NCI-H748 treated with DMSO at 0.1 percent for 48 hours (cell line): ENCODE results near the gene TIMM13.
"Not testable (repeated sequence)": the region's sequence is repeated elsewhere in the genome, so short reads cannot be mapped to it uniquely, and the experiment has no call there.

Experiments
- DNase-seq: peaks from one replicate; lab custom pipeline; 2025; lab: John Stamatoyannopoulos, UW

The TIMM13 gene

DNA sequence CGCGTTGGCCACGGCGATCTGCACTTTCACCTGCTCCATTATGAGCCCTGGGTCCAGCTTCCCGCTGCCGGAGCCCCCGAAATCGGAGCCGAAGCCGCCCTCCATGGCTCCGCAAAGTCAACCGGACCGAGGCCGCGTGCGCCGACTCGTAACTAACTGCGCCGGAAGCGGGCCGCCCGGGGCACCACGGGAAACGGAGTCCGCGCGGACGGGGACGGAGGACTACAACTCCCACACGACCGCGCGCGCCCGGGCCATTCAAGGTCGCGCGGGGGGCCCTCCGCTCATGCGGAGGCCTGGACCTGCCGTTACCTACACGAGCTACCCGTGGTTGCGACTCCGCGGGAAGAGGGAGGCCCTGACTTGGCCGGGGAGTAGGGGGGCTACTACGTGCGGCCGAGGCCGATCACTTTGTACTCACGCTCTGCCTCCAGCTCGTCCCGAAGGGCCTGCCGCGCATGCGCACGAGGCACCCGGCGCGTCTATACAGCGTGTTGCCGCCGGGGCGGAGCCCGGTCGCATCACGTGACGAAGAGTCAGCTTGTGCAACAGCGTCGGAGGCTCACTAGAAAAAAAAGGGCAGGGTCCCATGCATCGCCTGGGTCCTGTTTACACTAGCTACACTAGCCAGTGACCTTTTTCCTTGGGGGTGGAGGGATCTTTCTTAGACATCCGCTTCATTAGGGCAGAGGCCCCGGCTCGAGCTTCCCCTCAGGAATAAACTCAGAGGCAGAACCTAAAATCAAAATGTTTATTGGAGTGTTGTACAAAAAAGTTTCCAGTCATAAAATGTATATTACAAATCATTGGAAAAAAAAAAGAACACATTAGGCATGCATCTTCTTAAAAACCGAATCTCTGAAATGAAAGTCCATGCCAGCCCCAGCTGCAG lies at the start of gene TIMM13:
TIMM13 (minus strand) TSS at position 158 of the 892 bp plus-strand sequence; CDS start at position 105, 53 bp downstream.
- DNase-seq = peak; percentile 82

DNA sequence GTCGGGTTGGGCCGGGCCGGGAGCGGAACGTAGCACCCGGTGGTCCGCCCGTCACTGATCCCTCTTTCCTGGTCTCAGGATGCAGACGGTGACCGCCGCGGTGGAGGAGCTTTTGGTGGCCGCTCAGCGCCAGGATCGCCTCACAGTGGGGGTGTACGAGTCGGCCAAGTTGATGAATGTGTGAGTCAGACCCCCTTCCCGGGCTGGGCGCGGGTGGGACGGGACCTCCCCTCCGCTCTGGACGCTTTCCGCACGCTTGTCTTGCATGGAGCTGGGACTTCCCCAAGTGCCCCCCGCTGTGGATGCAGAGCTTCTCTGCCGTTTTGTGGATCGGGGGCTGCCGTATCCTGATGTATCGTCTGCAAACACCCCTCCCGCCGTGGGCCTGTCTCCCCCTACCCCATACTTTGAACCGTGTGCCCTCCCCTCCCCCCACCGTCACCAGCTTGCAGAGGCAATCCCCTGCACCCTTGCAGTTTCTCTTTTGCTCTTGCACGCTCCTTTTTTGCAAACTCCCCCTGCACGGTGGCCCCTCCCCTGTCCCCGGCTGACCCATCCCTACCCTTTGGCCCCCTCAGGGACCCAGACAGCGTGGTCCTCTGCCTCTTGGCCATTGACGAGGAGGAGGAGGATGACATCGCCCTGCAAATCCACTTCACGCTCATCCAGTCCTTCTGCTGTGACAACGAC lies 49.2 kb upstream of the TIMM13 start:
- peak; percentile 6 for DNase-seq

DNA sequence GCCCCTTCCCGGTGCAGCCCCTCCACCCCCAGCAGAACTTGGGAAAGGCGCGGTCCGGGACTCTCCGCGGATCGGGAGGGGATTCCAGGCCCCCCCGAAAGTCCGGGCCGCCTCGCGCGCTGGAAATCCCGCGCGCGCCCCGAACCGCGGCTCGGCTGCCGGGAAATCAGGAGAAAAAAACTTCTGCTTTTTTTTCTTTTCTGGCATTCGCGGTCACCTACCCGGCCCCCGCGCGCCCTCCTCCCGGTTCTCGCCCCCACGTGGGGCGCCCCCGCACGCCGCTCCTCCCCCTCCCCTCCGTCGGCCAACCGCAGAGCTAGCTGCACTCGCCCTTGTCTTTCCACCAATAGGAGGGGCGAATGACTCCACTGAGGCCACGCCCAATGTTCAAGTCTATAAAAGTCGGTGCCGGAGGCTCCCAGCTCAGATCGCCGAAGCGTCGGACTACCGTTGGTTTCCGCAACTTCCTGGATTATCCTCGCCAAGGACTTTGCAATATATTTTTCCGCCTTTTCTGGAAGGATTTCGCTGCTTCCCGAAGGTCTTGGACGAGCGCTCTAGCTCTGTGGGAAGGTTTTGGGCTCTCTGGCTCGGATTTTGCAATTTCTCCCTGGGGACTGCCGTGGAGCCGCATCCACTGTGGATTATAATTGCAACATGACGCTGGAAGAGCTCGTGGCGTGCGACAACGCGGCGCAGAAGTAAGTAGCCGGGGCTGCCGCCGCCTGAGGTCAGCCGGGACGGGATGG lies 48.5 kb upstream of the TIMM13 start, which contains the start of gene GADD45B:
GADD45B (plus strand) TSS at position 426 of the 749 bp plus-strand sequence; CDS start at position 658, 232 bp downstream.
- peak; percentile 82 for DNase-seq

DNA sequence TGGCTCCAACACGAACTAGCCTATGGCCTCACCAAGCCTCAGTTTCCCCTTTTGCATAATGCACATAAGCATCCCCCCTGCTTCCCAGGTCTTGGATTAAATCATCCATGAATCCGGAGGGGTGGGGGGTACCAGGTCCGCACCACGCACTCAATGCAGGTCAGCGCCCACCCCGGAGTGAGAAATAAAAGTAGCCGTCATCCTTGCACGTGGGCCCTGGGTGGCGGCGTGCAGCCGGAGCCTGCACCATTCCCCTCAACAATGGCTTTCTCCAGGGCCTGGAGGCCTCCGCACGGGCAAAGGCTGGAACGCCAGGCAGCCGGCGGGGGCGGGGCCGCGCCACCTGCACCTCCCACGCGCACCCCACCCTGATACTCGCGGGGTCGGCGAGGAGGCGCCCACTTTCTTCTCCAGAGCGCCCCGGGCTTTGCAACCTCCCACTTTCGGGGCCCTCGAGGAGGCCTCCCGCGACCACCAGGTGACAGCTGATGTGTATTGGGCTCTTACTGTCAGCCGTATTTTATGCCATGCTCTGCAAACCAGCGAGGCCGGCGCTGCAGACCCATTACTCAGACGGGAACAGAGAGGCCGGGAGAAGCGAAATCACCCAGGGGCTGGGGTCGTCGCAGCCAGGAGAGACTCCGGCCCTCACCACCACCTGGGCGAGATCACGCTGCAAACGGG lies 47.8 kb upstream of the TIMM13 start:
- DNase-seq = peak; percentile 47

DNA sequence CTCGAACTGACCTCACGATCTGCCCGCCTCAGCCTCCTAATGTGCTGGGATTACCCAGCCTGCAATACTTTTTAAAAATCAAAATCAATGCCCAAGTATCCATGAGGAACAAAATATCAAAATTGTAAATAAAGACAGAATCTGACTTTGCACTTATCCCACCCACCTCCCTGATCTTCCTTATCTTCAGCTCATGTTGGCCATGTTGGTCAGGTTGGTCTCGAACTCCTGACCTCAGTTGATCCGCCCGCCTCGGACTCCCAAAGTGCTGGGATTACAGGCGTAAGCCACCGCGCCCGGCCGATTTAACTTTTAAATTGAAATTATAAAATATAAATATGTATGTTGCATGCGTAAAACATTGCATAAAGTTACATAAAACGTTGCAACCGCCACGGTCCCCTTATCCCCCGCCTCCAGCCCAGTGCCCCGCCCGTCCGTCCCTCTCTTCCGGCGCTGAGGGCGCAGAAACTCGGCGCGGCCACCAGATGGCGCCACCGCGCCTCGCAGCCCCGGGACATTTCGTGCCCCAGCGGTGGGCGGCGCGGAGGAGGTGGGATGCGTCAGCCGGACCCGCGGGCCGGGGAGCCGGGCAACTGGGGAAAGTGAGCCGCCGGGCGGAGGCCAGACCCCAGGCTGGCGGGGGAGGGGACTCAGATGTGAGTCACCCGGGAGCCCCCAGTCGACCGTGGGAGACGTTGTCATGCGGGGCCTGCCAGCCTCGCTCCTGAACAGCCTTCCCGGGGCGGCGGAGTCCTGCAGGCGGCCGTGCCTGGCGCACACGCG lies 47.0 kb upstream of the TIMM13 start:
- peak; percentile 51 for DNase-seq

DNA sequence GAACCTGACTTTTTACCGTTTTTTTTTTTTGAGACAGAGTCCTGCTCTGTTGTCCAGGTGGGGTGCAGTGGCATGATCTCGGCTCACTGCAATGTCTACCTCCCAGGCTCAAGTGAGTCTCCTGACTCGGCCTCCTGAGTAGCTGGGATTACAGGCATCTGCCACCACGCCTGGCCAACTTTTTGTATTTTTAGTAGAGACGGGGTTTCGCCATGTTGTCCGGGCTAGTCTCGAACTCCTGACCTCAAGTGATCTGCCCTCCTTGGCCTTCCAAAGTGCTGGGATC lies 42.5 kb upstream of the TIMM13 start:
- not testable (repeated sequence) for DNase-seq

DNA sequence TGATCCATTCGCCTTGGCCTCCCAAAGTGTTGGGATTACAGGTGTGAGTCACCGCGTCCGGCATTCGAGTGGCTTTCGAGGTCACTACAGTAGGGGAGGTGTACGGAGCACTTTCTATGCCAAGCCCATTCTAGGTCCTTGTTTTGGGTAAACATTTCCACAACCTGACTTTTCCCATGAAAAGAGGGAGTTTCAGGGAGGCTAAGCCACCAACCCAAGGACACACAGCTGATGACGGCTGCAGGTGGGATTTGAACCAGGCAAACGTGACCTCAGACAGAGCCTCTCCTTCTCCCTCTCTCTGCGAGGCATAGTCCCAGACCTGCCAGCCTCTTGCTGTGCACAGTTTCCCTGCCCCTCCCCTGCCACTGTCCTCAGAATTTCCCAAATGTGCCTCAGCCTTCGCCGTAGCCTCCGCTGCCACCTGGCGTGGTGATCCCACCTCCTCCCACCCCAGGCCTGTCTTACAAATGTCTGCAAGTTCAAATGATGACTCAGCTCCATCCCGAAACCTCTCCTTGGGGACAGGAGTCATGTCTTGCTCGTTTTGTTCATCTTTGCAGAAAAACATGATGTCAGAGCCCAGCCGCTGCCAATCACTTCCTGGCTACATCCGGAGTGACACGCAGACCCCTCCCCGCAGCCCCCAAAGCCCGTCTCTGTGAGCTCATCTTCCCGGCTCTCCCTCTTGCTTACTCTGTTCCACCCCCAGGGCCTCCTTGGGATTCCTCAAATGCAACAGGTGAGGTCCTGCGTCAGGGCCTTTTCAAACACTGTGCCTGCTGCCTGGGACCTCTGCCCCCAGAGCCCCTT lies 41.9 kb upstream of the TIMM13 start:
- DNase-seq = no peak

DNA sequence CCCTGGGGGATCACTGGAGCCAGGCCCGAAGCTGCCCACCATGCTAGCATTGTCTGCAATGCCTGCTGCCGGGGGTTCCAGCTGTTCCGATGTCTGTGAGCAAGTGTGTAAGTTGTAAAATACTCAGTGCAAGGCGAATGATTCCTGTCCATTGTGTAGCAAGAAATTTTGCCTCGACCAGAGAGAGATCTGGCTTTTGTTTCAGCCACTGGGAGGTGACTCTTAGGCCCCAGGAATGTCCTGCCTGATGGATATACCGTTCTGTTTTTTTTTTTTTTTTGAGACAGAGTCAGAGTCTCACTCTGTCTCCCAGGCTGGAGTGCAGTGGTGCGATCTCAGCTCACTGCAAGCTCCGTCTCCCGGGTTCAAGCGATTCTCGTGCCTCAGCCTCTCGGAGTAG lies 41.2 kb upstream of the TIMM13 start:
- no peak for DNase-seq

DNA sequence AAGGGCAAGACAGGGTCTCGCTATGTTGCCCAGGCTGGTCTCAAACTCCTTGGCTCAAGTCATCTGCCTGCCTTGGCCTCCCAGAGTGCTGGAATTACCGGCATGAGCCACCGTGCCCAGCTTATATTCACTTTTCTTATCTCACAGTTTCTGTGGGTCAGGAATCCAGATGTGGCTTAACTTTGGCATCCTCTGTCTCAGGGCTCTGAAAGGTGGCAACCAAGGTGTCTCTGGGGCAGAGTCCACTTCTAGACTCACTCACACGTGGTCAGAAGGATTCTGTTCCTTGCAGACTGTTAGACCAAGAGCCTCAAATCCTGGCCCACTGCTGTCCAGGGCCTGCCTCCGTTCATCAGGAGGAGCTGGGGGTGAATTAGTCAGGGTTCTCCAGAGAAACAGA lies 37.0 kb upstream of the TIMM13 start:
- DNase-seq = no peak

DNA sequence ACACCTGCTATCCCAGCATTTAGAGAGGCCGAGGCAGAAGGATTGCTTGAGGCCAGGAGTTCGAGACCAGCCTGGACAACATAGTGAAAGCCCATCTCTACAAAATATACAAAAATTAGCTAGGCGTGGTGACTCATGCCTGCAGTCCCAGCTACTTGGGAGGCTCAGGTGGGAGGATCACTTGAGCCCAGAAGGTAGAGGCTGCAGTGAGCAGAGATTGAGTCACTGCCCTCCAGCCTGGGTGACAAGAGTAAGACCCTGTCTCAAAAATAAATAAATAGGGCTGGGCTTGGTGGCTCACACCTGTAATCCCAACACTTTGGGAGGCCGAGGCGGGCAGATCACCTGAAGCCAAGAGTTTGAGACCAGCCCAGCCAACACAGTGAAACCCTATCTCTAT lies 36.3 kb upstream of the TIMM13 start:
- DNase-seq = not testable (repeated sequence)

DNA sequence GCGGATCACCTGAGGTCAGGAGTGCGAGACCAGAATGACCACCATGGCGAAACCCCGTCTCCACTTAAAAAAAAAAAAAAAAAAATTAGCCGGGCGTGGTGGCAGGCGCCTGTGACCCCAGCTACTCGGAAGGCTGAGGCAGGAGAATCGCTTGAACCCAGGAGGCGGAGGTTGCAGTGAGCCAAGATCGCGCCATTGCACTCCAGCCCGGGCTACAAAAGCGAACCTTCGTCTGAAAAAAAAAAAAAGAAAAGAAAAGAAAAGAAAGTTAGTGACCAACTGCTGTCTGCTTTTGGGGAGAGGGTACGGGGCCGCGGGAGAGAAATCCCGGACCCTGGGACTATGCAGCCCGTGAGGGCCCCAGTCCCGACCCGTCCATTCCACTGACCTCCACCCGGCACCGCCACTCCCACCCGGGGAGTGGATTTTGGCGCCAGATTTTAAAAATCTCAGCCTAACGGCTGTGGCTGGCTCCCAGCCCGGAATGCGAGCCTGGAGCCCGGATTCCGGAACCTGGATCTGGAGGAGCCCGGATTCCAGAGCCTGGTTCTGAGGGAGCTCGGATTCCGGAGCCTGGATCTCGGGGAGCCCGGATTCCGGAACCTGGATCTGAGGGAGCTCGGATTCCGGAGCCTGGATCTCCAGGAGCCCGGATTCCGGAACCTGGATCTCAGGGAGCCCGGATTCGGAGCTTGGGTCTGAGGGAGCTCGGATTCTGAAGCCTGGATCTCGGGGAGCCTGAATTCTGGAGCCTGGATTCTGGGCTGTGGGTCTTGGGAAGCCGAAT lies 35.4 kb upstream of the TIMM13 start:
- DNase-seq = no peak

DNA sequence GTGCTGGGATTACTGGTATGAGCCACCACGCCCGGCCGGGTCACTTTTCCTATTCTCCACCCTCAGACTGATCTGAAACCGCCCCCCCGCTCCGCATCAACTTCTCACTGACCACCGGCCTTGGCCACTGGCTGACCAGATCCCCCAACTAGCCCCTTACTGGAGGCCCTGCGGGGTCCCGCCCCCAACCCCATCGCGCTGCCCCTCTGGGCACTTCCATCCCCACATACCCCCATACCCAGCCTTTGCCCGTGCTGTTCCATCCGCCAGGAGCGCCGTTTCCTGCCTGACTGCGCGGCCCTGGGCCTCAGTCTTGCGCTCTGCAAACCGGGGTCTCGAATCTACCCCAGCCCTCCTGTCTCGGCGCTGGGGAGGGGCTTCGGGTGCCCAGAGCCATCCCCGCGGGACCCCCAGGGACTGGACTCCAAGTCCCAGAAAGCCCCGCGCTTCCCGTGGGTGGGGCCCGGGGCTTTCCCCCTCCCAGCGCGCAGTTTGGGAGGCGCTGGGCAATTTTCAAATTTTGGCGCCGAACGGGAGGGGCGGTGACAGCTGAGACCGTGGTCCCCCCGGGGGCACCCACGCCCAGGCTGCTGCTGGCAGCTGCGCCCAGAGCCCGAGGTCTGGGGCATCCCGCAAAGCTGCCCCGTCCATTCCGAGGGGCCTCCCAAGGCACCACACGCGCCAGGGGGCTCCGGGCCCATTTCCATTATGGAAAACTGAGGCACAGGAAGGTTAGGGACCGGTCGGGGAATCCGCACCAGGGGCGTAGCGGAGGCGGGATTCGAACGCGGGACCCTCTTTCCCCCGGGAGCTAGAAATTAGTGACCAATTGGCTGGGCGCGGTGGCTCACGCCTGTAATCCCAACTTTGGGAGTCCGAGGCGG lies 34.6 kb upstream of the TIMM13 start:
- DNase-seq = no peak

DNA sequence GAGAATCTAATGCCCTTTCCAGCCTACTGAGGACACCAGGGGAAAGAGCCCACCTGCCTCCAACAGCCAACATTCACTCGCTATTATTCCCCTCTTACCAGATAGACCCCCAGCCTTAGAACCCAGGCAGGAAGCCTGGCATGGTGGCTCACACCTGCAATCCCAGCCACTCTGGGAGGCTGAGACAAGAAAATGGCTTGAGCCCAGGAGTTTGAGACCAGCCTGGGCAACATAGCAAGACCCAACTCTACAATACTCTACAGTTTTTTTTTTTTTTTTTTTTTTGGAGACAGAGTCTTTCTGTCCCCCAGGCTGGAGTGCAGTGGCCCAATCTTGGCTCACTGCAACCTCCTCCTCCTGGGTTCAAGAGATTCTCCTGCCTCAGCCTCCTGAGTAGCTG lies 32.9 kb upstream of the TIMM13 start:
- DNase-seq = no peak

DNA sequence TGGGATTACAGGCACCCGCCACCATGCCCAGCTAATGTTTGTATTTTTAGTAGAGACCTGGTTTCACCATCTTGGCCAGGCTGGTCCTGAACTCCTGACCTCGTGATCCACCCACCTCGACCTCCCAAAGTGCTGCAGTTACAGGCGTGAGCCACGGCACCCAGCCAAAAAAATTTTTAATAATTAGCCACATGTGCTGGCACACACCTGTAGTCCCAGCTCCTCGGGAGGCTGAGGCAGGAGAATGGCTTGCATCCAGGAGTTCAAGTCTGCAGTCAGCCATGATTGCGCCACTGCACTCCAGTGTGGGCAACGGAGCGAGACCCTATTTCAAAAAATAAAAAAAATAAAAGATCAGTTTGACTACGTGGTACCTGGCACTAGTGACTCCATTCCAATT lies 31.4 kb upstream of the TIMM13 start:
- not testable (repeated sequence) for DNase-seq

DNA sequence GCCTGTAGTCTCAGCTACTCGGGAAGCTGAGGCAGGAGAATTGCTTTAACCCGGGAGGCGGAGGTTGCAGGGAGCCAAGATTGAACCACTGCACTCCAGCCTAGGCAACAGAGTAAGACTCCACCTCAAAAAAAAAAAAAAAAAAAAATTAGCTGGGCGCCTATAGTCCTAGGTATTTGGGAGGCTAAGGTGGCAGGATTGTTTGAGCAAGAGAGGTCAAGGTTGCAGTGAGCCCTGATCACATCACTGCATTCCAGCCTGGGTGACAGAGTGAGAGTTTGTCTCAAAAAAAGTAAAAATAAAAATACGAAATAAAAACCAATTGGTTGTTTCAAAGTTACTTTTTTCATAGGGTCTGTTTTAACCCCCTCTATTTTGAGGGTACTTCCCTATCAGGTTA lies 30.7 kb upstream of the TIMM13 start:
- no peak for DNase-seq

DNA sequence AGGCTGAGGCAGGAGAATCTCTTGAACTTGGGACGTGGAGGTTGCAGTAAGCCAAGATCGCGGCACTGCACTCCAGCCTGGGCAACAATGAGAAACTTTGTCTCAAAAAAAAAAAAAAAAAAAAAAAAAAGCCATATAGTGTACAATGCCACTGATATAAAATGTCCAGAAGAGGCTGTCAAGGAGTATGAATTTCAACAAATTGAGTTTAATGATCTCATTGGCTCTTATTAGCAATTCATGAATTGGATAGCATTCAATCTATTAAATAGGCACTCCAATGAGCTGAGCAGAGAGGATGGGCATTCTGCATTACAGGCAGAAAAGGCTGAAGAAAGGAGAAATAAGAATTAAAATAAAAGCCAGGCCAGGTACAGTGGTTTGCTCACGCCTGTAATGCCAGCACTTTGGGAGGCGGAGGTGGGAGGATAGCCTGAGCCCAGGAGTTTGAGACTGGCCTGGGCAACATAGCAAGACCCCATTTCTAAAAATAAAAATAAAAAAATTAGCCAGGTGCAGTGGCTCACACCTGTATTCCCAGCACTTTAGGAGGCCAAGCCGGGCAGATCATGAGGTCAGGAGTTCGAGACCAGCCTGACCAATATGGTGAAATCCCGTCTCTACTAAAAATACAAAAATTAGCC lies 30.1 kb upstream of the TIMM13 start:
- no peak for DNase-seq

DNA sequence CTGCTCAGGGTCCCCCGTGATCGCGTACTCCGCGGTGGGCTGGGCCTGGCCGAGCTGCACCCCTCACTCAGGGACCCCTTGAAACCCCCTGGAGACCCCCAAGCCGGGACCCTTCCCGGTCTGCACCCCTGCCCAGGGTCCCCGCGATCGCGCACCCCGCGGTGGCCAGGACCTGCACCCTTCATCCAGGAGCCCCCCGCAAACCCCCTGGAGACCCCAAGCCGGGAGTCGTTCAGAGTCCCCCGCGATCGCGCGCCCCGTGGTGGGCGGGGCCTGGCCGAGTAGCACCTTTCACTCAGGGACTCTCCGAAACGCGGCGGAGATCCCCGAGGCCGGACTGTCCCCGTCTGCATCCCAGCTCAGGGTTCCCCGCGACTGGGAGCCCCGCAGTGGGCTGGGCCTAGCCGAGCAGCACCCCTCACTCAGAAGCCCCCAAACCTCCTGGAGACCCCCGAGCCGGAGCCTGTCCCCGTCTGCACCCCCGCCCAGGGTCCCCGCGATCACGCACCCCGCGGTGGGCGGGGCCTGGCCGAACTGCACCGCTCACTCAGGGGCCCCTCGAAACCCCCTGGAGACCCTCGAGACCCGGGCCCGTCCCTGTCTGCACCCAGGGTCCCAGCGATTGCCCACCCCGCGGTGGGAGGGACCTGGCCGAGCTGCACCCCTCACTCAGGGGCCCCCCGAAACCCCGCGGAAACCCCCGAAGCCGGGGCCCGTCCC lies 28.6 kb upstream of the TIMM13 start:
- DNase-seq = no peak
